RWPE2 (cell line): ENCODE measurements around the gene EFCAB10.
A peak's percentile ranks its signal among the peaks of the same experiment; 100 is the strongest.
"Not testable (repeated sequence)": the region's sequence is repeated elsewhere in the genome, so short reads cannot be mapped to it uniquely, and the experiment has no call there.

Experiments
- ATAC-seq: fragments of 200-7000 bp; cut with Tn5 transposase; 3 replicates; pipeline ENCODE4 v1.9.1; 2021; ENCODE audit warnings: low read depth
- DNase-seq: peaks from one replicate; pipeline ENCODE4 v3.0.0-alpha.2; 2020; ENCODE audit warnings: low spot score
- H3K27ac ChIP-seq: fragments of 450-650 bp; 2 replicates; pipeline ENCODE4 v1.5.1; 2017; ENCODE audit warnings: mild to moderate bottlenecking; ENCODE audit not compliant: poor library complexity, severe bottlenecking
- H3K27me3 ChIP-seq: fragments of 250-450 bp; sonication (Bioruptor Pico); 2 replicates; pipeline ENCODE4 v1.5.1; 2021; ENCODE audit warnings: mild to moderate bottlenecking, moderate library complexity; ENCODE audit not compliant: insufficient read depth, poor library complexity, severe bottlenecking
- H3K36me3 ChIP-seq: fragments of 250-450 bp; sonication (Bioruptor Pico); 2 replicates; pipeline ENCODE4 v1.5.1; 2020; ENCODE audit warnings: low read depth, mild to moderate bottlenecking, moderate library complexity
- H3K4me1 ChIP-seq: fragments of 250-450 bp; sonication (Bioruptor Pico); 2 replicates; pipeline ENCODE4 v1.5.1; 2021; ENCODE audit warnings: mild to moderate bottlenecking, moderate library complexity; ENCODE audit not compliant: insufficient read depth, poor library complexity, severe bottlenecking
- H3K4me3 ChIP-seq: fragments of 250-450 bp; sonication (Bioruptor Pico); 2 replicates; pipeline ENCODE4 v1.5.1; 2021; ENCODE audit warnings: mild to moderate bottlenecking, moderate library complexity; ENCODE audit not compliant: severe bottlenecking
- H3K9me3 ChIP-seq: fragments of 250-450 bp; sonication (Bioruptor Pico); 2 replicates; pipeline ENCODE4 v1.5.1; 2021; ENCODE audit warnings: mild to moderate bottlenecking, moderate library complexity; ENCODE audit not compliant: severe bottlenecking
- TF ChIP-seq, protein P1 (sequence below): fragments of 450-650 bp; IDR thresholded peaks from one replicate; pipeline ENCODE4 v1.5.1; 2017; ENCODE audit warnings: mild to moderate bottlenecking, moderate library complexity; ENCODE audit not compliant: poor library complexity, severe bottlenecking

EFCAB10 gene

DNA sequence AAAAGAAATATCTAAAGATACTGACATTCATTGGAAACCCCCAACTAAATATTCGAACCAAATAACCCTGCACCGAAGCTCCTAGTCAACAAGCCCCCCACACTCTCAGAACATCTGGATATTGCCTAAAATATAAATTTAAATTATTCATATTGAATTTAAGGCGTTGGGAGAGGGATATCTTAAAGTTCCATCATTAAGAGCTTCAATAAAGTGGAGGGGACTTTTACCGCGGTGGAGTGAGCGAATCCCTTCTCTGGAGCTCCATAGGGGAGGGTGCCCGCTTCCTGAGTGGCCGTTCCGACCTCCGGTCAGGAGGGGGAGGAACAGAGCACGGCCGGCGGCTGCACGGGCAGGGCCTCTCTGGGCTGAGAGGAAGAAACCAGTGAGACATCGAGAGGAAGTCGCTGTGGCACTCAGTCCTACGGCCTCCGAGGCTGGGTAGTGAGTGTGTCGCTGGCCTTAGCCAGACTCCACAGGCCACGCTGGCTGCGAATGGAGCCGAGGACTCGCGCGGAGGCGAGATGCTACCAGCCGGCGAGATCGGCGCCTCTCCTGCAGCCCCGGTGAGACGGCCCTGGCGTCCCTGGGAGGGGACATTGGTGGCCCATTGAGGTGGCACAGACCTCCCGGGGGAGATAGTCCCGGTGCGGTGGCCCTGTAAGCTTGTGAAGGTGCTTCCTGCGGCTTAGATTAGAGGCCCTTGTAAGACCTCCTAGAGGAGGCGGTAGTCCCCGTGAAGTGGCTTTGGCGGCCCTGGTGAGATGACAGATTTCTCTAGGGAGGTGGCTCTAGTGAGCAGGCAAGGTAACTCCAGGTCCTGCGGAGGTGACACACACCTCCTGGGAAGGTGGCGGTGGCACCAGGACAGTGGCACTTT lies 49.3 kb downstream of the EFCAB10 start, which contains the start of gene RINT1:
Gene RINT1, plus strand, starts transcription at position 410 of the 880 bp plus-strand sequence. Its CDS starts 115 bp downstream, at position 525.
- Histone ChIP-seq H3K9me3 (no peaks in the 10 kb centered on the region), H3K36me3 (peaks cover 32% of the 10 kb centered on the region), H3K4me3 (peak within 1 kb of the TSS; percentile 89), H3K4me1 (peaks cover 5% of the 10 kb centered on the region), H3K27me3 (no peaks in the 10 kb centered on the region), H3K27ac (peak within 1 kb of the TSS; percentile 17)
- TF ChIP-seq, protein P1, sequence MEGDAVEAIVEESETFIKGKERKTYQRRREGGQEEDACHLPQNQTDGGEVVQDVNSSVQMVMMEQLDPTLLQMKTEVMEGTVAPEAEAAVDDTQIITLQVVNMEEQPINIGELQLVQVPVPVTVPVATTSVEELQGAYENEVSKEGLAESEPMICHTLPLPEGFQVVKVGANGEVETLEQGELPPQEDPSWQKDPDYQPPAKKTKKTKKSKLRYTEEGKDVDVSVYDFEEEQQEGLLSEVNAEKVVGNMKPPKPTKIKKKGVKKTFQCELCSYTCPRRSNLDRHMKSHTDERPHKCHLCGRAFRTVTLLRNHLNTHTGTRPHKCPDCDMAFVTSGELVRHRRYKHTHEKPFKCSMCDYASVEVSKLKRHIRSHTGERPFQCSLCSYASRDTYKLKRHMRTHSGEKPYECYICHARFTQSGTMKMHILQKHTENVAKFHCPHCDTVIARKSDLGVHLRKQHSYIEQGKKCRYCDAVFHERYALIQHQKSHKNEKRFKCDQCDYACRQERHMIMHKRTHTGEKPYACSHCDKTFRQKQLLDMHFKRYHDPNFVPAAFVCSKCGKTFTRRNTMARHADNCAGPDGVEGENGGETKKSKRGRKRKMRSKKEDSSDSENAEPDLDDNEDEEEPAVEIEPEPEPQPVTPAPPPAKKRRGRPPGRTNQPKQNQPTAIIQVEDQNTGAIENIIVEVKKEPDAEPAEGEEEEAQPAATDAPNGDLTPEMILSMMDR: peak; percentile 94
- peak; percentile 100 for ATAC-seq
- DNase-seq: peak; percentile 88

DNA sequence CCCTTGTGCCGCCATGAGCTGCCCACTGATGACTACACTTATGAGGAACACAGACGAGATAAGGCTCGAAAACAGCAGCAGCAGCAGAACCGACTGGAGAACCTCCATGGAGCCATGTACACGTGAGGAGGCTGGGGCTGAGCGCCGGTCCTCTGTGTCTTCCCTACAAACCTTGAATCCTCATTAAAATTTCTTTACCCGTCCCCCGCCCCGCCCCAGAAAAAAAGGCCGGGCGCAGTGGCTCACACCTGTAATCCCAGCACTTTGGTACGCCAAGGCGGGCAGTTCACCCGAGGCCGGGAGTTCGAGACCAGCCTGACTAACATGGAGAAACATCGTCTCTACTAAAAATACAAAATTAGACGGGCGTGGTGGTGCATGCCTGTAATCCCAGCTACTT lies 50.7 kb downstream of the EFCAB10 start:
- TF ChIP-seq, protein P1: no peak
- Histone ChIP-seq H3K4me1 (peaks cover 5% of the 10 kb centered on the region), H3K27ac (no peak overlapping the region), H3K9me3 (no peaks in the 10 kb centered on the region), H3K4me3 (no peak overlapping the region), H3K36me3 (peaks cover 19% of the 10 kb centered on the region), H3K27me3 (no peaks in the 10 kb centered on the region)
- DNase-seq (no peak), ATAC-seq (no peak)

DNA sequence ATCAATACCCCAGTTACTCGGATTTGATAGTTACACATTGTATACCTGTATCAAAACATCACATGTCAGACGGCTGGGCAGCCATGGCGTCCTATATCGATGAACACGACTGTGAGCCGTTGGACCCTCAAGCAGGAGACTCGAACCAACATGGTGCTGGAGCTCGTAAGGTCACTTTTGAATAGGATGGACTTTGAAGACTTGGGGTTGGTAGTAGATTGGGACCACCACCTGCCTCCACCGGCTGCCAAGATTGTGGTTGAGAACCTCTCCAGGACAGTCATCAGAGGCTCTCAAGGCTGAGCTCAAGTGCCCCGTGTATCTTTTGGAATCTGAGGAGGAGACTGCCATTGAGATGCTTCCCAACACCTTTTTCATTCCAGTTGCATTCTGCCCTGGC lies 51.2 kb downstream of the EFCAB10 start:
- Histone ChIP-seq H3K27ac (no peak overlapping the region), H3K36me3 (peaks cover 18% of the 10 kb centered on the region), H3K9me3 (no peaks in the 10 kb centered on the region), H3K4me1 (peaks cover 5% of the 10 kb centered on the region), H3K27me3 (no peaks in the 10 kb centered on the region), H3K4me3 (no peak overlapping the region)
- DNase-seq (no peak), ATAC-seq (no peak)
- TF ChIP-seq, protein P1: no peak

DNA sequence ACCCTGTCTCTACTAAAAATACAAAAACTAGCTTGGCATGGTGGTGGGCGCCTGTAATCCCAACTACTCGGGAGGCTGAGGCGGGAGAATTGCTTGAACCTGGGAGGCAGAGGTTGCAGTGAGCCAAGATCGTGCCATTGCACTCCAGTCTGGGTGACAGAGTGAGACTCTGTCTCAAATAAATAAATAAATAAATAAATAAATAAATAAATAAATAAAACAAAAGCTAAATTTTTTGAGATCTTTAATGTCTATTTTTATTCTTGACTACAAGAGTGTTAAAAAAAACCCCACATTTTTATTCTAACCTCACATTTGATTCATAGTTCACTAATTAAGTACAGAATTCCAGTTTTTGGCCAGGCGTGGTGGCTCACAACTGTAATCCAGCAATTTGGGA lies 53.6 kb downstream of the EFCAB10 start:
- not testable (repeated sequence) for H3K9me3 ChIP-seq, H3K4me3 ChIP-seq, H3K36me3 ChIP-seq, ATAC-seq, H3K27me3 ChIP-seq, H3K4me1 ChIP-seq, DNase-seq, H3K27ac ChIP-seq

DNA sequence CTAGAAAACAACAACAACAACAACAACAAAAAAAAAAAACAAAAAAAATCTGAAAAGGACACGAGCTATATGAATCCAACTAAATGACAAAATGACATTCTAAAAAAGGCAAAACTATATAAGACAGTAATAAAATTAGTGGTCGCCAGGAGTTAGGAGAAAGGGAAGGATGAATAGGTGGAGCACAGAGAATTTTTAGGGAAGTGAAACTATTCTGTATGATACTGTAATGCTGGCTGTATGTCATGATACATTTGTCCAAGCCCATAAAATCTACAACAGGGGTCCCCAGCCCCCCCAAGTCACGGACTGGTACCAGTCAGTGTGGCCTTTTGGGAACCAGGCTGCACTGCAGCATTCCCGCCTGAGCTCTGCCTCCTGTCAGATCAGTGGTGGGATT lies 56.5 kb downstream of the EFCAB10 start:
- no peaks in the 10 kb centered on the region for H3K9me3 ChIP-seq

DNA sequence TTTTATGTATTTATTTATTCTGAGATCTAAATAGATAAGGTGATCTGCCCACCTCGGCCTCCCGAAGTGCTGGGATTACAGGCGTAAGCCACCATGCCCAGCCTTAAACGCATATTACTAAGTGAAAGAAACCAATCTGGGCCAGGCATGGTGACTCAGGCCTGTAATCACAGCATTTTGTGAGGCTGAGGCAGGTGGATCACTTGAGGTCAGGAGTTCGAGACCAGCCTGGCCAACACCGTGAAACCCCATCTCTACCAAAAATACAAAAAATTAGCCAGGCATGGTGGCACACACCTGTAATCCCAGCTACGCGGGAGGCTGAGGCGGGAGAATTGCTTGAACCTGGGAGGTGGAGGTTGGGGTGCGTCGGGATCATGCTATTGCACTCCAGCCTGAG lies 56.9 kb downstream of the EFCAB10 start:
- H3K27me3 ChIP-seq: not testable (repeated sequence)

More for the DNA sequence above, 56.5 kb downstream of the EFCAB10 start:
- Histone ChIP-seq H3K36me3 (peaks cover 2% of the 10 kb centered on the region; the same call in 1 of the 2 replicates), H3K27me3 (no peaks in the 10 kb centered on the region), H3K4me1 (peaks cover 4% of the 10 kb centered on the region), H3K4me3 (no peak overlapping the region), H3K27ac (no peak overlapping the region)
- no peak for ATAC-seq
- TF ChIP-seq, protein P1: no peak
- DNase-seq: no peak

More for the DNA sequence above, 56.9 kb downstream of the EFCAB10 start:
- H3K4me3 ChIP-seq, ATAC-seq, H3K27ac ChIP-seq, DNase-seq, H3K36me3 ChIP-seq, H3K4me1 ChIP-seq, H3K9me3 ChIP-seq: not testable (repeated sequence)
